Measurements from ENCODE around the gene MRPS14. TPM values are rescaled to one million over a fixed set of nuclear protein-coding genes. Genes with fewer than 3 reads are reported as not detected.

Gene MRPS14
- total RNA-seq, 1 donor: 17.7 TPM

DNA sequence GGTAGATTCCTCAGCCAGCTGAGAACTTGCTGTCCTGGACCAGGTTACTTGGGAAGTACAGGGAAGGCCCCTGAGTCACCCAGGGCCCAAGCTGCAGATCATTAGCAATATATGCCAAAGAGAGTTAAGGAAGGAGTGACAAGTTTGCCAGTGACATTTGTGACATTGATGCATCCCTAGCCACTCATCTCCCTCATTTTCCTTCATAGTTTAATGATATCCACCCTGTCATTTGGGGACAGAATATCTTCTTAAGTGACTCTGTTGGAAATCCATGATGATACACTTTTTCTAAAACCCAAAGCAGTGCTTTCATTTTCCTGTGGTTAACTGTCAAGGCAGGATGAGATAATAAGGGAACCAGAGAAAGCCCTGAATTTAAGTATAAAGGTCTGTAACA is 47.6 kb upstream of the MRPS14 start:
- Histone ChIP-seq H3K27ac (ENCODE audit: low read depth, low read length) (no peak overlapping the region), H3K36me3 (ENCODE audit: insufficient read depth, low read length) (no peaks in the 10 kb centered on the region), H3K4me2 (ENCODE audit: insufficient read depth, low read length) (no peak overlapping the region), H3K4me3 (ENCODE audit: insufficient read depth, low read length) (no peak overlapping the region), H3K27me3 (ENCODE audit: insufficient read depth, low read length) (no peaks in the 10 kb centered on the region), H3K9me3 (ENCODE audit: low read depth, low read length) (no peaks in the 10 kb centered on the region), H2AFZ (ENCODE audit: low read length) (no peak overlapping the region), H3K79me2 (ENCODE audit: insufficient read depth, low read length) (no peaks in the 10 kb centered on the region), H3K4me1 (ENCODE audit: insufficient read depth, low read length) (peaks cover 11% of the 10 kb centered on the region), H4K20me1 (ENCODE audit: insufficient read depth, low read length) (no peaks in the 10 kb centered on the region)
- TF ChIP-seq, protein P1, sequence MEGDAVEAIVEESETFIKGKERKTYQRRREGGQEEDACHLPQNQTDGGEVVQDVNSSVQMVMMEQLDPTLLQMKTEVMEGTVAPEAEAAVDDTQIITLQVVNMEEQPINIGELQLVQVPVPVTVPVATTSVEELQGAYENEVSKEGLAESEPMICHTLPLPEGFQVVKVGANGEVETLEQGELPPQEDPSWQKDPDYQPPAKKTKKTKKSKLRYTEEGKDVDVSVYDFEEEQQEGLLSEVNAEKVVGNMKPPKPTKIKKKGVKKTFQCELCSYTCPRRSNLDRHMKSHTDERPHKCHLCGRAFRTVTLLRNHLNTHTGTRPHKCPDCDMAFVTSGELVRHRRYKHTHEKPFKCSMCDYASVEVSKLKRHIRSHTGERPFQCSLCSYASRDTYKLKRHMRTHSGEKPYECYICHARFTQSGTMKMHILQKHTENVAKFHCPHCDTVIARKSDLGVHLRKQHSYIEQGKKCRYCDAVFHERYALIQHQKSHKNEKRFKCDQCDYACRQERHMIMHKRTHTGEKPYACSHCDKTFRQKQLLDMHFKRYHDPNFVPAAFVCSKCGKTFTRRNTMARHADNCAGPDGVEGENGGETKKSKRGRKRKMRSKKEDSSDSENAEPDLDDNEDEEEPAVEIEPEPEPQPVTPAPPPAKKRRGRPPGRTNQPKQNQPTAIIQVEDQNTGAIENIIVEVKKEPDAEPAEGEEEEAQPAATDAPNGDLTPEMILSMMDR (IDR thresholded peaks at IDR 0.05; ENCODE audit: extremely low read depth, low read depth, low read length): no peak
- no peak for DNase-seq (ENCODE audit: insufficient read length, low spot score, missing footprints)

DNA sequence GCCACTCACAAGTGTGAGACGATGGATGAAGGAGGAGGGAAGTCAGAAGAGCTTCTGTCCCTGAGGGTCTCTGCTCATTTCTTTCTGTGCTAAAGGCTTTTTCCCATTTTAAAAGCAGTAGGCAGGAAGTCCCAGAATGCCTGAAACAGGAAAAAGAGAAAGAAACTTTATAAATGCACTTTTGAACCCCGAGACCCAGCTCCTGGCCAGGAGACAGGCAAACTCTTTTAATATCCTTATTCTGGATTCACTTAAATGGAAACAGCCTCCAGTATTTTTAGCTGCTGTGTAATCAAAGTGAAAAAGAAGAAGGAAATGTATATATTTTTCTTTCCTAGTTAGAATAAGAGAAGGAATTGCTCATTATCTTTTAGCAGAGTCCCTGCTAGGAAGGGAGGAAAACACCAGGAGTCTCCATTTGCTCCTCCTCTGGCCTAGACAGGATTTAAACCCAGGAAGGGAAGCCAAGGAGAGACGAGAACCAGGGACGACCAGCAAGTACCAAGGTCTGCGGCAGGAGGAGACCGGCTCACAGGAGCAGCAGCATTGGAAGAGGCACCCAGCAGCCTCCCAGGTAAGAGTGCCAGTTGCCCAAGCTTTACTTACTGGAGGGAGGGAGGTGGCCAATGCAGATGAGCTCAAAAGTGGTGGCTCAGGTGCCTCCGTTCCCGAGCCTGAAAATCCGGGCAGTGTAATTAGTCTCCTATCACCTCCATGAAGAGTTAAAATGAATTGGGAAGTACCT is 44.3 kb upstream of the MRPS14 start, which contains the start of gene TNN:
TNN (plus strand) TSS at position 472 of the 745 bp plus-strand sequence. CDS start 9,586 bp downstream, outside the sequence.
- TF ChIP-seq, protein P1 (IDR thresholded peaks at IDR 0.05; ENCODE audit: extremely low read depth, low read depth, low read length): no peak
- Histone ChIP-seq H3K36me3 (ENCODE audit: insufficient read depth, low read length) (no peaks in the 10 kb centered on the region), H3K27me3 (ENCODE audit: insufficient read depth, low read length) (no peaks in the 10 kb centered on the region), H3K4me3 (ENCODE audit: insufficient read depth, low read length) (no peak within 1 kb of the TSS), H3K79me2 (ENCODE audit: insufficient read depth, low read length) (no peaks in the 10 kb centered on the region), H2AFZ (ENCODE audit: low read length) (no peak within 1 kb of the TSS), H3K4me1 (ENCODE audit: insufficient read depth, low read length) (peaks cover 4% of the 10 kb centered on the region), H3K4me2 (ENCODE audit: insufficient read depth, low read length) (no peak within 1 kb of the TSS), H3K27ac (ENCODE audit: low read depth, low read length) (no peak within 1 kb of the TSS), H4K20me1 (ENCODE audit: insufficient read depth, low read length) (no peaks in the 10 kb centered on the region), H3K9me3 (ENCODE audit: low read depth, low read length) (no peaks in the 10 kb centered on the region)
- DNase-seq (ENCODE audit: insufficient read length, low spot score, missing footprints): no peak

DNA sequence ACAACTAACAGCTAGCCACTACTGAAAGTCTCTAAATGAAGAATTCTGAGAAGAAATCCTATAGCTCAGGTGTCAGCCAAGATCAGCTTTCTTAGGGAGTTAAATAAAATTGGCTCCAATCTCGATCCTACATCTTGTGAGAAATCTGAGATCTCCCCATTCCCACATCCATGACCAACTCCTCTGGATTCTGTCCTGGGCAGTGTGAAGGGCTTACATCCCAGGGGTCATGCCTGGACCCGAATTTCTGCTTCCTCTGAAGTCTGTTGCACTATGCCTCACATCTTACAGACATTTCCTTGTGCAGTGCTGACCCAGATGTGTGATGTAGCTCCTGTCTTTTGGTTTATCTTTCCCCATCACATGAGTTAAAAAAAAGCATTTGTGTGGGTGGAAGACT is 39.6 kb upstream of the MRPS14 start:
- TF ChIP-seq, protein P1 (IDR thresholded peaks at IDR 0.05; ENCODE audit: extremely low read depth, low read depth, low read length): no peak
- H4K20me1 ChIP-seq (ENCODE audit: insufficient read depth, low read length): no peaks in the 10 kb centered on the region
- no peak overlapping the region for H3K4me2 ChIP-seq (ENCODE audit: insufficient read depth, low read length)
- H3K79me2 ChIP-seq (ENCODE audit: insufficient read depth, low read length): no peaks in the 10 kb centered on the region
- H3K27ac ChIP-seq (ENCODE audit: low read depth, low read length): no peak overlapping the region
- H3K27me3 ChIP-seq (ENCODE audit: insufficient read depth, low read length): no peaks in the 10 kb centered on the region
- no peaks in the 10 kb centered on the region for H3K36me3 ChIP-seq (ENCODE audit: insufficient read depth, low read length)
- H3K4me1 ChIP-seq (ENCODE audit: insufficient read depth, low read length): no peaks in the 10 kb centered on the region
- no peak for DNase-seq (ENCODE audit: insufficient read length, low spot score, missing footprints)
- H3K9me3 ChIP-seq (ENCODE audit: low read depth, low read length): no peaks in the 10 kb centered on the region
- H3K4me3 ChIP-seq (ENCODE audit: insufficient read depth, low read length): no peak overlapping the region
- no peak overlapping the region for H2AFZ ChIP-seq (ENCODE audit: low read length)

DNA sequence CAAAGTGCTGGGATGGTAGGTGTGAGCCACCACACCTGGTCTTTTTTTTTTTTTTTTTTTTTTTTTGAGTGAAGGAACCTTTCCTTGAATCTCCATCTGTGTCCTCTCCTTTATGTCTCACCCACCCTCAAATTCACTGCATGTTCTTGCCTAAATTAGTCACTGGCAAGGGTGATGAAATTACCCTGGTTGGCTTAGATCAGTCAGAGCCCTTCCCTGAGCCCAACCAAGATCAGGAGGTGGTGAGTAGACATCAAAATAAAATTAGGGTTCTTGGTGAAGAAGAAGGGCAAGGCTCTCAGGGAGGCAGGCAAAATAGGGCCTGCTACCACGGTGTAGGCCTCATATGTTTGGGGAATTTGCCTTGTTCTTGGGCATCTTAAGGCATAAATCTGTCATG is 39.1 kb upstream of the MRPS14 start:
- H2AFZ ChIP-seq (ENCODE audit: low read length): no peak overlapping the region
- no peak overlapping the region for H3K27ac ChIP-seq (ENCODE audit: low read depth, low read length)
- no peaks in the 10 kb centered on the region for H3K27me3 ChIP-seq (ENCODE audit: insufficient read depth, low read length)
- no peaks in the 10 kb centered on the region for H3K79me2 ChIP-seq (ENCODE audit: insufficient read depth, low read length)
- no peak overlapping the region for H3K4me3 ChIP-seq (ENCODE audit: insufficient read depth, low read length)
- no peaks in the 10 kb centered on the region for H3K4me1 ChIP-seq (ENCODE audit: insufficient read depth, low read length)
- H3K9me3 ChIP-seq (ENCODE audit: low read depth, low read length): no peaks in the 10 kb centered on the region
- H3K4me2 ChIP-seq (ENCODE audit: insufficient read depth, low read length): no peak overlapping the region
- H3K36me3 ChIP-seq (ENCODE audit: insufficient read depth, low read length): no peaks in the 10 kb centered on the region
- TF ChIP-seq, protein P1 (IDR thresholded peaks at IDR 0.05; ENCODE audit: extremely low read depth, low read depth, low read length): no peak
- H4K20me1 ChIP-seq (ENCODE audit: insufficient read depth, low read length): no peaks in the 10 kb centered on the region
- no peak for DNase-seq (ENCODE audit: insufficient read length, low spot score, missing footprints)
